Measurements from ENCODE around the gene MAST1.
"Not testable (repeated sequence)": the region's sequence is repeated elsewhere in the genome, so short reads cannot be mapped to it uniquely, and the experiment has no call there.

The MAST1 gene

GRCh38 chr19:12838182-12838885 is at the start of gene MAST1:
TSS of gene MAST1 (plus strand) at chr19:12838515. CDS start at chr19:12838573, 58 bp downstream.
- DNase-seq (ENCODE audit: low read depth in 2 of 2) = peak in 1 of 2 donors; percentile 38

- DNase-seq (ENCODE audit: low read depth in 2 of 2) = no peak
These were observed 49.6 kb upstream of the MAST1 start for GRCh38 chr19:12788682-12789097.

- DNase-seq (ENCODE audit: low read depth in 2 of 2) = no peak
These were observed 49.0 kb upstream of the MAST1 start for GRCh38 chr19:12789098-12789903.

- DNase-seq (ENCODE audit: low read depth in 2 of 2) = peak; percentile 97 to 99
These were observed 48.3 kb upstream of the MAST1 start for GRCh38 chr19:12789904-12790619.

DNA sequence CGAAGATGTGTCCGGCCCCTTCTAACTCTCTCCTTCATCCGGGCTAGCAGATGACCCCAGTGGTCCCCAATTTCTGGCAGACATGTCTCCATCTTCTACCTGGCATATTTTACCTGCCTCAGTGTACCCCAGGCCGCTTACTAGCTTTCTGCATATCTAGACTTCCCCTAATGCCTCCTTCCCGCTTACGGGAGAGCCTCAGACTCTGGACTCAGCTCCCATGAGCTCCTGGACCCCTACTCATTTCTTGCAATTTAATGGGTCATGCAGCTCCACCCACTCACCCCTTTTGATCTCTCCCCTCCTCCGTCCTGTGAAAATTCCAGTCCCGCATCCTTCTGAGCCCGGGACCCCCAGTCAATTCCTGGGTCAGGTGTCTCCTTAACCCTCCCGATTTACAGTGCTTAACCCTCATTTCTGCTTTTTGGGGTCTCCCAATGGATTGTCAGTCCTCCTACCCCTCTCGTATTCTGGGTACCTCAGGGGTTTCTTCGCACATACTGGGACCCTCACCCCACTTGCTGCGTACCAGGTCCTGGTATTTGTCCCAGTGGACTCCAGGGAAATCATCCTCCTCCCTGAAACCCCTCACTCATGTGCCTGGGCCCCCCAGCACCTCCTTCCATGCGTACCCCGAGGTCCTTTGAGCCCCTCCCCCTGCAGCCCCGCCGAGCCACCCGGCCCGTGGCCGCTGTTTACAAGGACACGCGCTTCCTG is 47.5 kb upstream of the MAST1 start:
- DNase-seq (ENCODE audit: low read depth in 2 of 2) = no peak

GRCh38 chr19:12791345-12792050 is 46.8 kb upstream of the MAST1 start, which contains the start of gene JUNB:
TSS of gene JUNB (plus strand) at chr19:12791486. CDS start at chr19:12791772, 286 bp downstream.
- peak; percentile 94 to 95 for DNase-seq (ENCODE audit: low read depth in 2 of 2)

GRCh38 chr19:12792051-12792852 is 46.1 kb upstream of the MAST1 start:
- peak; percentile 53 to 59 for DNase-seq (ENCODE audit: low read depth in 2 of 2)

DNA sequence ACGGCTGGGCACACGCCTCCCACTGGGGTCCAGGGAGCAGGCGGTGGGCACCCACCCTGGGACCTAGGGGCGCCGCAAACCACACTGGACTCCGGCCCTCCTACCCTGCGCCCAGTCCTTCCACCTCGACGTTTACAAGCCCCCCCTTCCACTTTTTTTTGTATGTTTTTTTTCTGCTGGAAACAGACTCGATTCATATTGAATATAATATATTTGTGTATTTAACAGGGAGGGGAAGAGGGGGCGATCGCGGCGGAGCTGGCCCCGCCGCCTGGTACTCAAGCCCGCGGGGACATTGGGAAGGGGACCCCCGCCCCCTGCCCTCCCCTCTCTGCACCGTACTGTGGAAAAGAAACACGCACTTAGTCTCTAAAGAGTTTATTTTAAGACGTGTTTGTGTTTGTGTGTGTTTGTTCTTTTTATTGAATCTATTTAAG is 45.4 kb upstream of the MAST1 start:
- no peak for DNase-seq (ENCODE audit: low read depth in 2 of 2)

GRCh38 chr19:12793290-12794195 is 44.8 kb upstream of the MAST1 start:
- peak; percentile 88 to 91 for DNase-seq (ENCODE audit: low read depth in 2 of 2)

- DNase-seq (ENCODE audit: low read depth in 2 of 2) = no peak
These were observed 43.9 kb upstream of the MAST1 start for GRCh38 chr19:12794196-12794941.

DNA sequence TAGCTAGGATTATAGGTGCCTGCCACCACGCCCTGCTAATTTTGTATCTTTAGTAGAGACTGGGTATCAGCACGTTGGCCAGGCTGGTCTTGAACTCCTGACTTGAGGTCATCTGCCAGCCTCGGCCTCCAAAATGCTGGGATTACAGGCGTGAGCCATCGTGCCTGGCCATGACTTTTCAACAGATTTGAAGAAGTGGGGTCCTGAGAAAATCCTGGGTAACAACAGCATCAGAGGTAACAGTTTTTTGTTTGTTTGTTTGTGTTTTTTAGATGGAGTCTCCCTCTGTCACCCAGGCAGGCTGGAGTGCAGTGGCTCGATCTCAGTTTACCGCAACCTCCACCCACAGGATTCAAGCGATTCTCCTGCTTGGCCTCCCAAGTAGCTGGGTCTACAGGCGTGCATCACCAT is 43.3 kb upstream of the MAST1 start:
- no peak for DNase-seq (ENCODE audit: low read depth in 2 of 2)

GRCh38 chr19:12796146-12797071 is 41.9 kb upstream of the MAST1 start:
- peak in 1 of 2 donors; percentile 62 for DNase-seq (ENCODE audit: low read depth in 2 of 2)

DNA sequence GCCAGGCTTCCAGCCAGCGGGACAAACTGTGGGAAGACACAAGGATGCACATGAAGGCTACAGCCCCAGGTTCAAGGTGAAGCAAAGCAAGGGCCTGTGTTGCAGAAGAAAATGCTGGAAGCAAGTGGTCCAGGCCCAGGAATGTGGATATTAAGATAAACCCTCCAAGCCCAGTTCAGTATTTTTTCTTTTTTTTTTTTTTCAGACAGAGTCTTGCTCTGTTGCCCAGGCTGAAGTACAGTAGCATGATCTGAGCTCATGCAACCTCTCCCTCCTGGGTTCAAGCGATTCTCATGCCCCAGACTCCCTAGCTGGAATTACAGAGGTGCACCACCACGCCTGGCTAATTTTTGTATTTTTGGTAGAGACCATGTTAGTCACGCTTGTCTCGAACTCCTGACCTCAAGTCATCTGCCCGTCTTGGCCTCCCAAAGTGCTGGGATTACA is 41.2 kb upstream of the MAST1 start:
- no peak for DNase-seq (ENCODE audit: low read depth in 2 of 2)

GRCh38 chr19:12797607-12798006 is 40.7 kb upstream of the MAST1 start:
- DNase-seq (ENCODE audit: low read depth in 2 of 2) = not testable (repeated sequence)

DNA sequence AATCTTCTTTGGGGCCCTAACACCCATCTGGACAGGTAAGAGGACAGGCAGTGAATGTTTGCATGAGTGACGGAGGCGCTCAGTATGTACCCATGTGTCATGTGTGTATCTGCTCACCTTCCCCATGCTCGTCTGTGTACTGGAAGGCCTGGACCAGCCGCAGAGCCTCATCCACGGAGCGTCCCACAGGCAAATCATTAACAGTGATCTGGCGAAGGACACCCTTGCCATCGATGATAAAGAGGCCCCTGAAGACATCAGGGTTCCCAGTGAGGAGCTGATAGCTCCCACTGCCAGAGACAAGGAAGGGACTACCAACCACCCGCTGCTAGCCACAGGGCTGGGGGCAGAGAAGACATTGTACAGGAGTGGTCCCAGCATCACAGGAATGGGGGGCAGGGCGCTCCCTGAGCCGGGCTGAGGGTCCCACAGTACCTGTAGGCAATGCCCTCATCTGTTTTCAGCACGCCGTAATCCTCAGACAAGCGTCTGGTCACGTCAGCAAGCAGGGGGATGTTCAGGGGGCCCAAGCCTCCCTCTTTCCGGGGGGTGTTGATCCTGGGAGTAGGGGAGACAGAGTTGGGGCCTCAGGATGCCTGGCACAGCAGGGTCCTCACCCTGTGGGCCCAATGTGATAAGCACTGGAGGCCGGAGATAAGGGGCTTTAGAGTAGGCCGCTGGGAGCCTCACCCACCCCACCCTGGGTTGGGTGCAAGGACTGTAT is 38.4 kb upstream of the MAST1 start:
- no peak for DNase-seq (ENCODE audit: low read depth in 2 of 2)

GRCh38 chr19:12800466-12800770 is 37.9 kb upstream of the MAST1 start:
- DNase-seq (ENCODE audit: low read depth in 2 of 2) = no peak

Measured in stimulated activated CD8-positive, alpha-beta memory T cell treated with anti-CD3 and anti-CD28 coated beads, Interleukin-2, amount 100 ng/mL, for 48 hours (primary cell).